Endometrial microvascular endothelial cells (primary cell): Measurements from ENCODE around the gene DUS2. TPM values are rescaled to one million over a fixed set of nuclear protein-coding genes. Genes with fewer than 3 reads are reported as not detected.
"Not testable (repeated sequence)": the region's sequence is repeated elsewhere in the genome, so short reads cannot be mapped to it uniquely, and the experiment has no call there.

Experiments
- in situ Hi-C: cut with HindIII; loops from 2 replicates; pipeline ENCODE4 v1.10.0; 2017; ENCODE audit warnings: low sequenced_read_pairs, low pct_unique_long_range_greater_than_20kb; ENCODE audit errors: inconsistent ontology term
- total RNA-seq: library from RNA; depleted of rRNA; stranded (reverse); fragments of >200 nt; gene quantifications from one replicate; pipeline ENCODE4 v1.2.3, GENCODE V29; 2015; ENCODE audit errors: inconsistent ontology term

The DUS2 gene
- total RNA-seq, 1 donor from 2014 or later, result 32.6 TPM

DNA sequence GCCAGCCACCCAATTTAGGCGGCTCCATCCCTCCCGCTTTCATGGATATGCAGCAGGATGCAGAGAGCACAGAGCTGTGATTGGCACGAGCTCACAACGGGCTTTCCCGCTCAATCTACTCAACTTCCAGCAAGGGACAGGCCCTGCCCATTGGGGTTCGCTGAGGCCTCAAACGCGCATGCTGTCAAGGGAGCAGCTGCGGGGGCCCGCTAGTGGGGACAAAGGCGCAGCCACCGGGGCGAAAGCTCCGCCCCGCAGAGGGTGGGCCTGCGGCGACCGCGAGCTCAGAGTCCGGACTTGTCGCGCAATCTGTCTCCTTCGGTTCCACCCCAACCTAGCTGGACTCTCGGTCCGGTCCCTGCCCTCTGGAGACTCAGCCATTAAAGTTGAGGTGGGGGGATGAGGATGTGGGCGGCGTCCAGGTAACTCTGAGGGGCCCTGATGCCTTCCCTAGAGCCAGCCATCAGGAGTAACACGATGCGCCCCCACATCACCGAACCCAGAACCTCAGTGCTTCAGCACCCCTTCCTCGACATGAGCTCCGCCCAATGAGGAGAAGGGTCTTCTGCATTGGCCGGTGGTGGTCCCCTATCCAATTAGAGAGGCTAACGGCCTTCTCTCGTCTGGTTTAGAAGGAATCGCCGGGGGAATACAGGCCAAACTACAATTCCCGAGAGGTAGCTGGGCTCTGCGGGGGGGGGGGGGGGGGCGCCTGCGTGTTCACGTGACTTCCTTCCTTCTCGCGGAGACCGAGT, 61.6 kb downstream of the DUS2 start:
- in situ Hi-C loops, result no loop called here

DNA sequence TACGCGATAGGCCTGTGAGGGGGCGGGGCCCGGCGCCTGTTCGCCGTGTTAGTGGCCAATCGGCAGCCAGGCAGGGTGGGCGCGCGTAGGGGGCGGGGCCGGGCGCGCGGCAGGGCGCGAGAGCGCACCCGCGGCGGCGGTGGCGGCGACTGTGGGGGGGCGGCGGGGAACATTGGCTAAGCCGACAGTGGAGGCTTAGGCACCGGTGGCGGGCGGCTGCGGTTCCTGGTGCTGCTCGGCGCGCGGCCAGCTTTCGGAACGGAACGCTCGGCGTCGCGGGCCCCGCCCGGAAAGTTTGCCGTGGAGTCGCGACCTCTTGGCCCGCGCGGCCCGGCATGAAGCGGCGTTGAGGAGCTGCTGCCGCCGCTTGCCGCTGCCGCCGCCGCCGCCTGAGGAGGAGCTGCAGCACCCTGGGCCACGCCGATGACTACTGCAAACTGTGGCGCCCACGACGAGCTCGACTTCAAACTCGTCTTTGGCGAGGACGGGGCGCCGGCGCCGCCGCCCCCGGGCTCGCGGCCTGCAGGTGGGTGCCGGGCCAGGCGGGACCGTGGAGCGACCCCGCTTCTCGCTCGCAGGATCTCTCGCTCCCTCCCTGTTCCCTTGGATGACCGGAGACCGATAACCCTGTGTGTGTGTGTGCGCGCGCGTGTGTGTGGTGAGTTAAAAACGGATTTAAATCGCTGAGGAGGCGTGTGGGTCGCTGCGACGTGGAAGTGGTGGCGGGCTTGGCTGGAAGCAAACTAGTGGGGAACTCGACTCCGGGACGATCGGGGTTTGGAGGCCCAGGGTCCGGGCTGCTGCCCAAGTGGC, 62.4 kb downstream of the DUS2 start, which contains the start of gene NFATC3:
Gene NFATC3, plus strand, starts transcription at position 112 of the 813 bp plus-strand sequence. Its CDS starts 312 bp downstream, at position 424.
- in situ Hi-C loops, result no loop called here

DNA sequence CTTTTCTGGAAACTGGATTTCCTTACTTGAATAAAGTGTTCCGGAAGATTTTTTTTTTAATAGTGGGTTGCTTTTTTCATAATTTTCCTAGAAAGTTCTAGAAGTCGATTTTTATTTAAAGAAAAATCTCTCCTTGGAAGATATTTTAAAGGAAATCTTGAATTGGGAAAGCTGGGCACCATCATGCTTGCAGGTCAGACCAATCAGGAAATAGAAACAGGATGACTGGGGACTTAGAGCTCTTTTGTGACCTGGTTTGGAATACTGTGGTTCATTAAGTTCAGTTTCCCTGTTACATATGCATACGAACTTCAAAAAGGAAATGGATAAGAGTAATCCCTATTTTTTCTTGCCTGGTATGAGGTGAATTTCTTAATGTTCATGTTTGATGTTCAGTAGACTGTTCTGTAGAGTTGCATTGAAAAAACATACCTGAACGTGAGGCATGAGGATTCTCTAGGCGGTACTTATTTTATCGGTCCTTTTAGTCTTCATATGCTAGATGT, 63.3 kb downstream of the DUS2 start:
- in situ Hi-C loops, result no loop called here

DNA sequence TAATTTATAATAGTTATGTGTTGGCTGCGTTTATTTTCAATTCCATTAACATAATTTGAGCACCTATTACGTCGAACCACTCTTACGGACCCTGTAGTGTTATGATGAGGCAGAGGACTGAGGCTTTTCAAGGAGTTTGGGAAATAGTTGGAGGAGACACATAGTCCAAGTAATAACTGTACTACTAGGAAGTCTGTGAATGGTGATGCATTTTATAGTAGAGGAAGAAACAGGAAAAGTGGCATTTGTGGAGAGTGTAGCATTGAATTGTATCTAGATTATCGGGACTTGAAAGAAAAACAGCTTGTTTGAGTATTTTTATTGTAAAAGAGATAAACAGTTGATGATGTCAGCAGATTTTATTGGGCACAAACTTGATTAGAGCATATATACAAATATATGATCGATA, 63.8 kb downstream of the DUS2 start:
- in situ Hi-C loops, result no loop called here

DNA sequence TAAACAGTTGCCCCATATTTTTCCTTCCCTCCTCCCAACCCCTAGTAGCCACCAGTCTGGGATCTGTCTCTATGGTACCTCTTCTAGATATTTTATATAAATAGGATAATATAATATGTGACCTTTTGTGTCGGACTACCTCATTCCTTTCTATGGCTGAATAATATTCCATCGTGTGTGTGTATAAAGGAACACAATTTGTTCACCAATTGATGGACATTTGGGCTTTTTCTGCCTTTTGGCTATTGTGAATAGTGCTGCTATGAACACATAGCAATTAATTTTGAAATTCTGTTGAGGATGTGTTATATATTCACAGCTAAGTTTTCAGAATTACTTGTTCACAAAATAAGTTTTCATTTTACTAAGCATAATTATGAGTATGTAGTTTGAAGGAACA, 64.6 kb downstream of the DUS2 start:
- in situ Hi-C loops, result no loop called here

DNA sequence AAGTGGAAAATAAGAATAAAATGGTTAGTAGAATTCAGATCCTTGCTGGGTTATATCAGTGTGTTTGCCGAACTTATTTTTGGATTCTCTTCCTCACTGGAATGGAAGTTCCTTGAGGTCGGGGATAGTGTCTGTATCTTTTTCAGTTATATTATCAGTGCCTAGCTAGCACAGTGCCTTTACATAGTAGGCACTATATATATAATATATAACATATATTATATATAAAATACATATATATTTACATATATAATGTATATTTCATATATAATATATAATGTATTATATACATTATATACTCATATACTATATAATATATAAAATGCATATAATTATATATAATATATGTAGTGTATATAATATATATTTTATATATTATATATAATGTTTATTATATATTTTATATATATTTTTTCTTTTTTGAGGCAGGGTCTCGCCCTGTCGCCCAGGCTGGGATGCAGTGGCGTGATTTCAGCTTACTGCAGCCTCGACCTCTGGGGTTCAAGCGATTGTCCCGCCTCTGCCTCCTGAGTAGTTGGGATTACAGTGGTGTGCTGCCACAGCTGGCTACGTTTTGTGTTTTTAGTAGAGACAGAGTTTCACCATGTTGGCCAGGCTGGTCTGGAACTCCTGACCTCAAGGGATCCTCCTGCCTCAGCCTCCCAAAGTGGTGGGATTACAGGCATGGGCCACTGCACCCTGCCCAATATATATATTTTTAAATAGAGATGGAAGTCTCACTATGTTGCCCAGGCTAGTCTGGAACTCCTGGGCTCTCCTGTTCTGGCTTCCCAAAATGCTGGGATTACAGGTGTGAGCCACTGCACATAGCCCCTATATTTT, 65.3 kb downstream of the DUS2 start:
- in situ Hi-C loops, result no loop called here

DNA sequence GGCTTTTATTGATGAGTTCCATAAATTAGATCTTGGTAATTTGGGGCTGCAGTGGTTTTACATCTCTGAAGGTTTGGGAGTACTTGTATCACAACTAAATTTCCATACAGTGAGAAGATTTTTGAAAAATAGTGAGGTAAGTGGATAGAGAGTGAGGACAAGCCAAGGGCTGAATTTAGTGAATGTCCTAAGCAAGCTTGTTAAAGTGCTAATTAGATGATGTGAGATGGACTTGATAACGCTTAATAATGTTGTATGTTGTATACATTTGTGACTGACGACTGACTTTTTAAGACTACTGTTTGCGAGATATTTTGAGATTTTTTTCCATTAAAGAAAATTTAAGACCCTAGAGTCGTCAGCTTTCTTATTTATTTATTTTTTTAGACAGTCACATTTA, 66.0 kb downstream of the DUS2 start:
- in situ Hi-C loops, result no loop called here

DNA sequence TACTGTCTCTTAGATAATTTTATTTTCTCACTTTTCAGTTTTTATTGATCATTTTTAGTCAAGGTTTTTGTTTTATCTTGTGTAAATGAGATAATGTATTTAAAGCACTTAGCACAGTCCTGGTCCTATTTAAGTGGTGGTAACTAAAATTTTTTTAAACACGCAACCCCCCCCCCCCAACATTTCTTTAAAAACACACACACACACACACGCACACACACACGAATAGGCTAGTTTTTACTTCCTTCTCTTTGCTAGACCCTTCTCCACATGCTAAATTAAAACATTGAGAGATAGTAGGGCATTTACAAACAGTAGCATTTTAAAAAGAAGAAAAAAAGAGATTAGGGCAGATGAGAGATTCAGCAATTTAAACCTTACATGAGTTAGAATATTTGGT, 67.0 kb downstream of the DUS2 start:
- in situ Hi-C loops, result no loop called here

DNA sequence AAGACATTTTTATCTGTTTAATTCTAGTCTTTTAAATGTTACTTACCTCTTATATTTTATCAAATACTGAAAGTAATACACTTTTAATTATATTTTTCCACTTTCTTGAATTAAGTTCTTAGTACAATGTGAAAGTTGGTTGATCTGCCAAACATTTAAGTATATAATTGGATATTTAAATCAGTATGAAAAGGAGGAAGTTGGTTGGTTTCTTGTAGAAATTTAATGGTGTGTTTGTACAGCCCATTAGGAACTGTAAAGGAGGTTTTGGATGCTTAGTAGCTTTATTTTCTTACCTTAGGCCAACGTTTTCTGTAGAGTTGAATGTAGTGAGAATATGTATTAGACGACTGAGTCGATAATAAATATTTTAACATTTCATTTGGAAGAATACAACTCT, 67.4 kb downstream of the DUS2 start:
- in situ Hi-C loops, result no loop called here

DNA sequence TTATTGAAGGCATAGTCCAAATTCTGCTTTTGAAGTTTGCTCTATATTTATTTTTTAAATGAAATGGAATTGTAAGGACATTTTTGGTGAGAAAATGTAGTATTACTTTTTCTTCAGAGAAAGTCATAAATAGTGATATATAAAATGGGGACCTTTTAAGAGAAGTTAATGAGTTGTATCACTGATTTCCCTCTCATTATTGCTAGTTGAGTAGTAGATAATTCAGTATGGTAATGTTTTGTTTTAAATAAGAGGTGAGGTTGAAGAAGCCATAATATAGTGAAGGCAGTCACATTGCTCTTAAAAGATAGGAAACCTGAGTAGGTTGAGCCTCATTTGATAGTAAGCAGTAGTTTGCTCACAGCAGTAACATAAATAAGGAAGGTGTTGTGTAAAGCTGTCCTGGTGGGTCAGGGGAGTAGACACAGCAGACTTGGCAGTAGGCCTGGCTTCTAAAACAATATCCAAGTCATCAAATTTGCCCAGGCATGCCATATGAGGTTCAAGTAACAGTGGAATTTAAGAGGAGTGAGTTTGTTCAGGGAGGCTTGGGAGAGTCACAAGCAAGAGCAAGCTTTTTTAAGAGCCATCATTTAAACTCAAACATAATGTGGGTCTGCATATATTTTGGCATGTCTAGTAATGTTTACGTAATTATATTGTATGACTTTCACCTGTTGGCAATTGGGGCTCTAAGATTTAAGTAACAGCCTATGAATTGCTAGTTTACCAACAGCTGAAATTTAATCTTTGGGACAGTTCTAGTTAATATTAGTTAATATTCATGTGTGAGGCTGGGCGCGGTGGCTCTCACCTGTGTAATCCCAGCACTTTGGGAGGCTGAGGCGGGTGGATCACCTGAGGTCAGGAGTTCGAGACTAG, 68.5 kb downstream of the DUS2 start:
- in situ Hi-C loops, result no loop called here

DNA sequence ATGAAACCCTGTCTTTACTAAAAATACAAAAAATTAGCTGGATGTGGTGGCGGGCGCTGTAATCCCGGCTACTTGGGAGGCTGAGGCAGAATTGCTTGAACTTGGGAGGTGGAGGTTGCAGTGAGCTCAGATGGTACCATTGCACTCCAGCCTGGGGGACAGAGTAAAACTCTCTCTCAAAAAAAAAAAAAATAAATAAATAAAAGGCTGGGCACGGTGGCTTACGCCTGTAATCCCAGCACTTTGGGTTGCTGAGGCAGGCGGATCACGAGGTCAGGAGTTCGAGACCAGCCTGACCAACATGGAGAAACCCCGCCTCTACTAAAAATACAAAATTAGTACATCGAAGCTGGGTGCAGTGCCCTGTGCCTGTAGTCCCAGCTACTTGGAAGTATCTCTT, 69.2 kb downstream of the DUS2 start:
- in situ Hi-C loops, result not testable (repeated sequence)

DNA sequence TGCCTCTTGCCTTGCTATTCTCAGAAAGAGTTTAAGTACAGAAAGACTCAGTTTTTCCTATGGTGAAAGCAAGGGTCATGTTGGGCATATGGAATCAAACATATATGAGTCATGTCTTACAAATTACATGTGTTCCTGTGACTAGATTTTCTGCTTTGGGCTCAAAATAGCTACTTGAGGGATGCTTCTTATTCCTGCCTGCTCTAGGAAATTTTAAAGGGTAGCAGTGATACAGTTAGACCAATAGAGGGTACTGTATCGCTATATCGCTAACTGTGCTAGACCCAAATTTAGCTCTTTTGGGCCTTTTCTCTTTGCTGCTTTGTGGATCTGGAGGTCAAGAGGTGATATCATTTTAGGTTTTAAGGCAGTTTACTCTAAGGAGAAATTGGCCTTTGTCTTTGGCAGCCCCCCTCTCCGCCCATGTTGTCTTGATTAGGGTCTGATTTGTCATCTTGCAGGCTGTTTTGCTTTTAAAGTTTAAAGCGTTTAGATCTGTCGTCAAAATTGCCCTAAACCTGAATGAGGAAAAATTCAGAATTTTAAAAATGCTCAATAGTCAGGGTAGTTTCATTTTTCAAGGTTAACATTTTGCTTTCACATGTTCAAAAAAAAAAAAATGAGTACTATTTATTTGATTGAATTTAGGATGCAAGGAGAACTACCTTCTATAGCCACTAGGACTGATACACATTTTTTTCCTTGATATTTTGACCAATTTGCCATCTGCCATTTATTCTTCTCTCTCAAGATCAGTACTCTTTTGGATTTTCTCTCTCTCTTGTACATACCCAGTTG, 70.9 kb downstream of the DUS2 start:
- in situ Hi-C loops, result no loop called here

DNA sequence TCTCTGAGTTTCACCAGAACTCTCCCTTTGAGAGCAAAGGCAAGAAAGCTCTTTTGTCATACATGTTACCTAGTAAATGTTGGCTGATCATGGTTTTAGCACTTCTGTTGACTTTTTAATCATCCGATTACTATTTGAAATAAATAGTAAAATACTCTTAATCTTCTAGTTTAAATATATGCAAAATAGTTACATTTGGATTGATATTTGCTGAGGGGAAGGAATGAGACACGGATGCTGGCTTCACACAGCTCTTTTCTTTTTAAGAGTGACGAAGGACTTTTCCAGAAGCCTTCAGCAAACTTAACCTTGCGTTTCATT, 71.5 kb downstream of the DUS2 start:
- in situ Hi-C loops, result no loop called here

DNA sequence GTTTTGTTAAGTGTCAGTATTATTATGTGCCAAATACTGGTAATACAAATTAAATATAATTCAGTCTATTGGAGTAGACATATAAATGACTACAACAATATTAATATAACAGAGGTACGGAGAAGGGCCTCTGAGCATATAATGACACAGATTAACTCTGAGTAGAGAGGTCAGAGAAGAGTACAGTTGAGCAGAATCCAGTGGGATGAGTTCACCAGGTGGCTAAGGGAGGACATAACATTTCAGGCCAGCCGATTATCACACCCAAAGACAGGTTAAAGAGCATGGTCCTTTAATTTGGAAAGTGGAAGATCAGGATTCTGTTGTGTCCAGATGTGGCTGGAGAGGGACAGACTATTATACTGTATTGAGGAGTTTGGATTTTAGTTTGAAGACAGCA, 73.4 kb downstream of the DUS2 start:
- in situ Hi-C loops, result no loop called here

DNA sequence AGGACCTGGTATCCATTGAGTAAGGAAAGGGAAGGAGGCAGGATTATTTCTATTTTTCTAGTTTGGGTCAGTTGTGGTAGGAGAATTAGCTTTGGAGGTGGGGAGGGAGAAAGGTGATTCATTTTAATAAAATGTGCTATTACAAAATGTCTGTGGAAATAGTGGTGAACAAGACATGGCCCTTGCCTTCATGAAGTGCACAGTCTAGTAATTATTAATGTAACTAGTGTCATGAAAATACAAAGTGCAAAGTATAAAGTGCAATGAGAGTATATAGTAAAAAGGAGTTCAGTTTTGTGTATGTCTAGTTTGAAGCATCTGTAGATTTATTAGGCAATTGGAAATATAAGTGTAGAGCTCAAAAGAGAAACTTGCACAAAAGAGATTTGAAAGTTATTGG, 74.0 kb downstream of the DUS2 start:
- in situ Hi-C loops, result no loop called here

DNA sequence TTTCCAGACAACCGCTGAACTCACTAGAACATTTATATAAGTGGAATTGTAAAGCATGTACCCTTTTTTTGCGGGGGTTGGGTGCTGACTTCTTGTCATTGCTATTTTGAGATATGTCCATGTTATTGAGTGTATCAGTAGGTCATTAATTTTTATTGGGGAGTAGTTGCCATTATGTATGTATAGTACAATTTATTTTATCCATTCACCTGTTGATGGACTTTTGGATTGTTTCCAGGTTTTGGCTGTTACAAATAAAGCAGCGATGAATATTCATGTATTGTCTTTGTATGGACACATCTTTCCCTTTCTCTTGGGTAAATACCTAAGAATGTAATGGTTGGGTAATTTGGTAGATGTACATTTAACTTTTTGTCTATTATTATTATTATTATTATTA, 74.8 kb downstream of the DUS2 start:
- in situ Hi-C loops, result no loop called here

DNA sequence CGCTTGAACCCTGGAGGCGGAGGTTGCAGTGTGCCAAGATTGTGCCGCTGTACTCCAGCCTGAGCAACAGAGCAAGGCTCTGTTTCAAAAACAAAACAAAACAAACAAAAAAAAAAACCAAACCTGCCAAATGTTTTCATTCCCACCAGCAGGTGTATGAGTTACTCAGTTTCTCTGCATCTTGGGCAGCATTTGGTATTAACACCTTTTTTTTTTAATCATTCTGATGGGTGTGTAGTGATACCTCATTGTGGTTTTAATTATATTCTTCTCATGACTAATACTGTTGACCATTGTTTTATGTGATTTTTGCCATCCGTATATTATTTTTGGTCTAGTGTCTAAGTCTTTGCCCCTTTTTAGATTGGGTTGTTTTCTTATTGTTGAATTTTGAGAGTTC, 77.4 kb downstream of the DUS2 start:
- in situ Hi-C loops, result no loop called here

DNA sequence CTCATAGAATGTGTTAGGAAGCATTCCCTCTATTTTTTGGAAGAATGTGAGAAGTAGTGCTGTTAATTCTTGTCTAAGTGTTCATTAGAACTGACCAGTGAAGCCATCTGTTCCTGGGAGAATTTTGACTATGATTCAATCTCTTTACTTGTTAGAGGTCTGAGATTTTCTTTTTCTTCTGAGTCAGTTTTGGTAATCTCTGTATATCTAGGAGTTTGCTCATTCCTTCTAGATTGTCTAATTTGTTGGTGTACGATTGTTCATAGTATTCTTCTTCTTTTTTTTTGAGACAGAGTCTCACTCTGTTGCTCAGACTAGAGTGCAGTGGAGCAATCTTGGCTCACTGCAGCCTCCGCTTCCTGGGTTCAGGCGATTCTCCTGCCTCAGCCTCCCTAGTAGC, 82.5 kb downstream of the DUS2 start:
- in situ Hi-C loops, result no loop called here
